ENCODE data around the gene CDKAL1. TPM values are rescaled to one million over a fixed set of nuclear protein-coding genes. Genes with fewer than 3 reads are reported as not detected.

Gene CDKAL1
- total RNA-seq, 1 donor: 26.8 TPM

DNA sequence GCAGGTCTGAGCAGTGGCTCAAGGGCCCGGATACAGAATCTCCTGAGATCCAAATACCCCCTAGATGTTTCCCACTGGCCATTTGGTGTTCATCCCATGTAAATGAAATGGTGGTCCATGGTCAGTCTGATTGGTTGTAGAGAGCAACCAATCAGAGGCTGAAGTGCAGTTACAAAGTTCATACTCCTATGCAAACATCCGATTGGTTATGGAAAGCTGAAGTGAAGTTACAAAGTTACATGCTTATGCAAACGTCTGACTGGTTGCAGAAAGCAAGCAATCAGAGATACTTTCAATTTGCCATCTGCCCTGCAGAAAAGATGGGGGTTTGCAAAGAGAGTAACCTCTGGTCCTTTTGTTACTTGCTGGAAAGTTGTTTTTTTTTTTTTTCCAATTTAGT is 313.6 kb downstream of the CDKAL1 start:
- TF ChIP-seq, protein P1, sequence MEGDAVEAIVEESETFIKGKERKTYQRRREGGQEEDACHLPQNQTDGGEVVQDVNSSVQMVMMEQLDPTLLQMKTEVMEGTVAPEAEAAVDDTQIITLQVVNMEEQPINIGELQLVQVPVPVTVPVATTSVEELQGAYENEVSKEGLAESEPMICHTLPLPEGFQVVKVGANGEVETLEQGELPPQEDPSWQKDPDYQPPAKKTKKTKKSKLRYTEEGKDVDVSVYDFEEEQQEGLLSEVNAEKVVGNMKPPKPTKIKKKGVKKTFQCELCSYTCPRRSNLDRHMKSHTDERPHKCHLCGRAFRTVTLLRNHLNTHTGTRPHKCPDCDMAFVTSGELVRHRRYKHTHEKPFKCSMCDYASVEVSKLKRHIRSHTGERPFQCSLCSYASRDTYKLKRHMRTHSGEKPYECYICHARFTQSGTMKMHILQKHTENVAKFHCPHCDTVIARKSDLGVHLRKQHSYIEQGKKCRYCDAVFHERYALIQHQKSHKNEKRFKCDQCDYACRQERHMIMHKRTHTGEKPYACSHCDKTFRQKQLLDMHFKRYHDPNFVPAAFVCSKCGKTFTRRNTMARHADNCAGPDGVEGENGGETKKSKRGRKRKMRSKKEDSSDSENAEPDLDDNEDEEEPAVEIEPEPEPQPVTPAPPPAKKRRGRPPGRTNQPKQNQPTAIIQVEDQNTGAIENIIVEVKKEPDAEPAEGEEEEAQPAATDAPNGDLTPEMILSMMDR (IDR thresholded peaks at IDR 0.05; ENCODE audit: insufficient read depth, low read depth, low read length): no peak

DNA sequence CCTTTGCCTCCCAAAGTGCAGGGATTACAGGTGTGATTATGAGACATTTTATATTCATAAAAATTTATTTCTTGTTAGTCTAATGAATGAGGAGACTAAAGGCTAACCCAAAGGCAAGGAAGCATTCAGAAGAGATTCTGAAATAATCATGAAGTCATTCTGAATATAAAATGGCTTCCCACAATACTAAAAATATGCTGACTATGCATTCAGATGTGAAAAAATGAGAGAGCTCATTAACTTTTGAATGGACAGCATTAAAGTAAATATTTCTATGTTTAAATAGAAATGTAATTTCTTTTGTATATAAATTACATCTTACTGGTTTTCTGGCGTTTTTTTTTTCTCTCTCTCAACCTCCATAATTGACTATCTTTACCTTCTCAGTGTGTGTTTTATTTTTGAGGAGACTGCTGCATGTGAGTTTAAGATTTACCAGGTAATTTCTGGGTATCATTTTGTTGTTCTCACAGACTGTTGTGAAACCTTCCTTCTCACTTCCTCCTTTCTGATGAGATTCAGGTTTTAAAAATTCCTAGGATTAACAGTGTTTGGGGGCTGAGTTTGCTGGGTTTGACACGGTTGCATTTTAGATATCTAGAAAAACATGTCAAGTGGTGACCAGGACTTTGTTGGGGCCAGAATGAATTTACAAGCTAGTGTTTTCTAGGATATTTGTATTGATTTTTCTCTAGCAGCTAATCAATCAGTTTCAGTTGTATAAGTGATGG is 316.6 kb downstream of the CDKAL1 start:
- no peak overlapping the region for H3K4me3 ChIP-seq (ENCODE audit: low read depth, low read length)
- TF ChIP-seq, protein P1 (IDR thresholded peaks at IDR 0.05; ENCODE audit: insufficient read depth, low read depth, low read length): no peak
- no peak for DNase-seq (ENCODE audit: low read depth)

More for the DNA sequence above, 313.6 kb downstream of the CDKAL1 start:
- no peak overlapping the region for H3K4me3 ChIP-seq (ENCODE audit: low read depth, low read length)
- DNase-seq (ENCODE audit: low read depth): no peak

DNA sequence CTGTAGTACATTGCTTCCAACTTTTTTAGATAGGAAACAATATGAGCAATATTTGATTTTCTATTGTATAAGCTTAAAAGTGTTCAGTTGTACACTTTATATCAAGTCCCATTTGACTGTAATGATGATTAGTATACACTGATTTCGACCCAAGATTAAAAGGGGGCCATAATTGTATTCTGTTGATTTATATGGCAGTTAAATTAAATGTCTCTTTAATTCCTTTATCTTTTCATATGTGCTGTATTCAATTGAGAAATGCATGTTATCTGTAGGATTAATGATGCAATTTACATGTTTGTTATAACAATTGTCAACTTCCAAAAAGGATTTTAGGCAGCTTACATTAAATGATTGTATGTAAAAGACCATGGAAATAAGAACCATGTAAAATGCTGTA is 317.5 kb downstream of the CDKAL1 start:
- DNase-seq (ENCODE audit: low read depth): no peak
- no peak overlapping the region for H3K4me3 ChIP-seq (ENCODE audit: low read depth, low read length)
- TF ChIP-seq, protein P1 (IDR thresholded peaks at IDR 0.05; ENCODE audit: insufficient read depth, low read depth, low read length): no peak

DNA sequence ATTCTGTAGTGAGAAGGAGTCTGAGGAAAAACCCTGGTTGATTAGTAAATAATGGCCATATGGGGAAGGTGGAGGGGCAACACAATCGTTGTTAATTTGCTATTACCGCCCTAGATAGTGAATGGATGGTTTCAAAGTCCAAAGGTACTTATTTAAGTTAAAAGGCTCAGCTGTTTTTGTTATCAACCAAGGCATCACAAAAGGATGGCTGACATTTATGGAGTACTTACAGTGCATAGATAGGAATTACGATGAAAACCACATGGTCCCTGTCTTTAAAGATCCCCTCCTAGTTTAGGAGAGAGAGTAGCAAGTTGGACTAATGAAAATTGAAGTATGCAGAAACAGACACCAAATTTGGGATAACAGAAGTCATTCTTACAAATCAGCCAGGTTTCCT is 319.6 kb downstream of the CDKAL1 start:
- TF ChIP-seq, protein P1 (IDR thresholded peaks at IDR 0.05; ENCODE audit: insufficient read depth, low read depth, low read length): no peak
- DNase-seq (ENCODE audit: low read depth): no peak
- no peak overlapping the region for H3K4me3 ChIP-seq (ENCODE audit: low read depth, low read length)

DNA sequence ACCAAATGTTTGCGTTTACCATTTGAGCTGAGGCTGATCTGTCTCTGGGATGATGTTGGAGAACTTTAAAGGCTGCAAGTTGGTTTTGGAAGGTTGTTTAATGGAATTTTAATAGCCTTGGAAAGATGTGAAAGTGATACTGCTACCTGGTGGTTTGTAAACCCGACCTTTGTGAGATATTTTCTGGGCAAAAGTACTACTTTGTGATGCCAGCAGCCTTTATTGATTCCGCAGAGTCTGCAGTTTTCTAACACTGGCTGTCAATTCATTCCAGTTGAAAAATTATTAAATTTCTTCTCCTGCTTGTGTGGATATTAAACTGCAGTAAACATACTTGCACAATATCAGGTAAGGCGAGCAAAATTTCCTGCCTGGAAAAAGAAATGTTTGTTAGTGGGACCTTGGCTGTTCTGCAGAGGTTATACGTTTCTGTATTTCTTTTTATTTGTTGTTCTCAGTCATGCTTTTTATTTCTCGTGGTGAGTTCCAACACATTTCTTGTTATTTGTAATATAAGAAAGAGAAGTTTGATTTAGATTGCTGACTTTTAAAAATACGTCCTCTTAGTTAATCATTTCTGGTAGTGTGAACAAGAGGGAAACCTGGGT is 322.5 kb downstream of the CDKAL1 start:
- TF ChIP-seq, protein P1 (IDR thresholded peaks at IDR 0.05; ENCODE audit: insufficient read depth, low read depth, low read length): no peak

DNA sequence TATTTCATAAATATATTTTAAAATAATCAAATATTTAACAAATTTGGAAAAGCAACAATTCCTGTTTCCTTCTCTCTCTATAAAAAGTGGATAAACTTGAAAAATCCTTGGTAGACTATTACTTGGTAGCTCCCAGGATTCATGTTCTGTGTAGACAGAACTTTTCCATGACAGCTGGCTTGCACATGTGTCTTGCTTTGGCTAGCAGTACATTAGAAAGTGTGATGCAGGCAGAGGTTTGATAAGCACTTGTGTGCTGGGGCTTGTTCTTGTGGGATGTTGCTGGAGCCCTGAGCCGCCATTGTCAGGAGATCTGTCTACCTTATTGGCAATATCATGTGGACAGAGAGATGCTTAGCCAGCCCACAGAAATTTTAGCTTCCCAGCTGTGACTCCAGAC is 327.2 kb downstream of the CDKAL1 start:
- no peak overlapping the region for H3K4me3 ChIP-seq (ENCODE audit: low read depth, low read length)
- TF ChIP-seq, protein P1 (IDR thresholded peaks at IDR 0.05; ENCODE audit: insufficient read depth, low read depth, low read length): no peak
- DNase-seq (ENCODE audit: low read depth): no peak

More for the DNA sequence above, 322.5 kb downstream of the CDKAL1 start:
- DNase-seq (ENCODE audit: low read depth): no peak
- no peak overlapping the region for H3K4me3 ChIP-seq (ENCODE audit: low read depth, low read length)

Measured in fibroblast of villous mesenchyme (primary cell).